ENCODE data around the gene MAP1LC3A. TPM values are rescaled to one million over a fixed set of nuclear protein-coding genes. Genes with fewer than 3 reads are reported as not detected.

MAP1LC3A gene
- total RNA-seq, 1 donor from 2014 or later: 45.8 TPM

DNA sequence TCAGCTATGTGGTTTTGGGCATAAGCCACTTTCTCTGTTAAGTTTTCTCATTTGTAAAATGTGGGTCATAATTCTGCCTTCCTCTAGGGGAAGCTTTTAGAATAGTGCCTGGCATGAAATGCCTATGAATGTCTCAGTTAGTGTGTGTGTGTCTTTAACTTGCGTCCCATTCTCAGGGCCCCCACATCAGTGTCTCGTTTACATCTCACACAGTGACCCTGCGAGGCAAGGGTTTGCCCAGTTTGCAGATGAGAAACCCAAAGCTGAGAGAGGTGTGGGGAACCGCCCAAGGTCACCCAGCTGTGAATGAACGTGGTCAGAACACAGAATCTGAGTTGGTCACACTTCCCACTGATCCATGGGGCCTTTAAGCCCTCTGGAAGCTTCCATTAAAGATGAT lies 28.2 kb upstream of the MAP1LC3A start:
- no peak for DNase-seq

DNA sequence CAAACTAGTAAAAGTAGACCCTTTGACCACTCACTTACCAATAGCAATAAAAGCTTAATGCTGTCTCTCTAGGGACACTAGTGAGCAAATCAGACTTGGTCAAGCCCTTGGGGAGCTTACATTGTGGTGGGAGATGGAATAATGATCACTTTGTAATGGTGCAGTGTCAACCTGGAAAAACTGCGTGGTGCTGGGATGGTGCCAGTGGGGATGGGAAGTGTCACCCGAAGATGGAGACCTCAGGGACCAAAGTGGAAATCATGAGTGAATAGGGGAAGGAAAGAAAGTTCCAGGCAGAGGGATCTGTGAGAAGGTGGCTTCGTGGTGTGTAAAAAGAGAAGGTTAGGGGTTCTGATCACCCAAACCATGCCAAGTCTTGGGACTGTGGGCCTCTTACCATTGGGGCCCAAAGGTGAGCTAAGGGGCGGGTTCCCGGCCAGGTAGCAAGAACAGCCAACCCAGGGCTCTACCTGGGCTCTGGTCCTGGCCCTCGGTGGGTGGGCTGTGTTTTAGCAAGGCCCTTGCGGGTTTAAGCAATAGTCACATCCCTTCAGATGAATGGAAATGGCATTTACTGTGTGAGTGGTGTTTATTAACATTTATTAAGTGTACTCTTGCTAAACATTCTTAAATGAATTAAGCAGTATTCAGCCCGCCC lies 26.8 kb upstream of the MAP1LC3A start:
- DNase-seq: no peak

- DNase-seq: no peak
Measured at GRCh38 chr20:34532320-34532719, 26.2 kb upstream of the MAP1LC3A start.

DNA sequence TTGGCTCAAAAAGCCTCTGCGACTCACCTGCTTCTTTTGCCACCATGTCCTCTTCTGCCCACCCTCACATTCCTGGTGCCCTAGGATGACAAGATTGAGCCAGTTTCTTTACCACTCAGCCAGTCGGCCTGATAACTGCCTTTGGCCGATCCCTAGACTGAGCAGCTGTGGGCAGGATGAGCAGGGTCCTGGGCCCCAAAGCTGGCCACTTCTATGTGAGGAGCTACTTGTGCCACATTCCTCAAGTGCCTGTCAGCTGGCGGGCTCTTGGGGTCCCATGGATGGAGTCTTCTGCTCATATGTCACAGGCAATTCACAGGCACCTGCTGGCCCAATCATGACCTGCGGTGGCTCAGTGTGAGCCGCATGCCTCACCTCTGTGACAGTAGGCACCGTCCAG lies 25.8 kb upstream of the MAP1LC3A start:
- no peak for DNase-seq

- DNase-seq: no peak
Measured at GRCh38 chr20:34534391-34535165, 23.9 kb upstream of the MAP1LC3A start.

- DNase-seq: no peak
Measured at GRCh38 chr20:34535301-34535840, 23.1 kb upstream of the MAP1LC3A start.

DNA sequence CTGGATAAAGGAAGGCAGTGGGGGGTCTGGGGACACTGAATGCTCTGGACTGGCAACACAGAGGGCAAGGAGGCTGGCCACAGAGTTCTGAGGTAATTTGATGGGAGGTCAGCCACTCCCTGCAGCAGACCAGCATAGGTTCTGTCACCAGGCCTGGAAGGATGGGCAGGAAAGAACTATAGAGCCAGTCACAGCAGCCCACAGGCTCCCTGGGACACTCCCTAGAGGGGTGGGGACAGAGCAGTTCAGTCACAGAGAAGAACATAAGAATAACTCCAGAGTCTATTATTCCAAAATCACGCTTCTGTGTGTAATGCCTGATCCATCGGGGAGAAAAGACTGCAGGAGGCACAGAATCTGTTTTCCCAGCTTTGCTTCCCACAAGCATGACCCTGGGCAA lies 22.7 kb upstream of the MAP1LC3A start:
- no peak for DNase-seq

DNA sequence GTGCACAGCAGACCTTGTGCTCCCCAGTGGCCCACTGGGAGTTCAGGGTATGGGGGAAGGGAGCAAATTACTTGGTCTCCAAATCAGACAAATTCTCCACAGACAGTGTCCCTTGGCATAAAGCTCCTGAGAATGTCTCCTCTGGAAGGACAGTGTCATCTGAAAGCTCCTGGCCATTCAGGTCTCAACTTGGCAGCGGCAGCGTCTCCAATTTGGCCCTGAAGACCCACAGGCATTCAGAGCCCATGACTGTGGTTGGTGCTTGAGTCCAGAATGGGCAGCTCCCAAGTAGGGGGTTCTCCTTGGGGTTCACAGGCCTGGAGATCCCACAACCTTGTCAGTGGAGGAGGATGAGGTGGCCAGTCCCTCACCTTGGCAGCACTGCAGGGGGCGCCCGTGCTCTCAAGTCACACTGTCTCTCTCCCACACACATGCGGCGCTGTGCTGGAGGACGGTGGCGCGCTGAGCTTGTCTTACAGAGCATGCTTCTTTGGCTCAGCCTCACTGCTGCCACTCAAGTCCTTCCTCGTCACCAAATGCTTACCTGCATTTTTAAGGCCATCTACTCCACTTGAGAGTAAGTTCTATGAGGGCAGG lies 21.6 kb upstream of the MAP1LC3A start:
- DNase-seq: peak; percentile 75

GRCh38 chr20:34537651-34538050 lies 20.9 kb upstream of the MAP1LC3A start:
- DNase-seq: no peak

DNA sequence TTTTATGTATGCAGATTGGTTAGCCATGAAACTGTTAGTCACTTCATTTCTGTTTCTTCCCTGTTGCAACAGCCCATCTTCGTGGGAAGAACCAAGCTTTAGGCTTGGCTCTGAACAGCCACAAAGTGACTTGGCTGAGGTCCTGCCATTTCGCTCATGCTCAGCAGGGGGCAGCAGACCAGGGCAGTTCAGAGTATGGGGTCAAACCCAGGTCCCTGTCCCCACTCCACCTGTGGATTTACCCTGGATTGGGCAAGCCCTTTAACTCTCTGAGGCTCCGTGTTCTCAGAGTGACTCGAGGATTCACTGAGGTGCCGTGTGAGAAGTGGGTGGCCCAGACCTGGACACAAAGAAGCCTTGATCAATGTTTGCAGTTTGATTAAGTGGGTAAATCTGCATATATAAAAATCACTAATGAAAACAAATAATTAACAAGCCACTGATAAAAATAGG lies 19.8 kb upstream of the MAP1LC3A start:
- DNase-seq: peak; percentile 71

GRCh38 chr20:34539756-34540155 lies 18.8 kb upstream of the MAP1LC3A start:
- no peak for DNase-seq

- no peak for DNase-seq
Measured at GRCh38 chr20:34540596-34541263, 17.8 kb upstream of the MAP1LC3A start.

DNA sequence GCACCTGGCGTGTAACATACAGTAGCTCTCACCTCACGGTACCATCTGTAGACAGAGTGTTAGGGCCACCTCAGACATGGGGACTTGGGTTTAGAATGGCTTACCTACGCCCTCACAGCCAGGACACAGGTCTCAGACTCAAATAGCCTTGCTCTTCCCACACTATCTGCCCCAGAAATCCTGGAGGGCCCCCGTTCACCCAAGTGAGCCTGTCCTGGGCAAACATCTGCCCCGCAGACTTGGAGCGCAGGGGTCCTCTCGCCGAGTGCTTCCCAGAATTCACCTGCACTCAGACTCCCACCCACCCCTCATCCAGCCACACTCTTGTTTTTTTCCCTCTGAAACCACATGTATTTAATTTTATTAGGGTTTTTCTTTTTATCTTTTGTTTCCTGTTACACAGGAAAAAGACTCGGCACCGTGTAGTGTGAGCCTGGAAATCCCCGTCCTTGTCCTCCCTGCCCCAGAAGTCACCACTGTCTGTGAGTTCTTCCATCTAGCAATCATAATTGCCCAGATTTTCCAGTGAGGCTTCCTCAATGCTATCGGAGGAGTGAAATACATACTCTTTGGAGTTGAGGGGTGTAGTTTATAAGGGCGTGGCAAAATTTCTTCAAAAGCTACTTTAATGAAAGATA lies 17.1 kb upstream of the MAP1LC3A start:
- DNase-seq: peak; percentile 30

- DNase-seq: no peak
Measured at GRCh38 chr20:34541917-34542316, 16.6 kb upstream of the MAP1LC3A start.

- DNase-seq: no peak
Measured at GRCh38 chr20:34542439-34542838, 16.1 kb upstream of the MAP1LC3A start.

- no peak for DNase-seq
Measured at GRCh38 chr20:34543463-34544056, 15.0 kb upstream of the MAP1LC3A start.

DNA sequence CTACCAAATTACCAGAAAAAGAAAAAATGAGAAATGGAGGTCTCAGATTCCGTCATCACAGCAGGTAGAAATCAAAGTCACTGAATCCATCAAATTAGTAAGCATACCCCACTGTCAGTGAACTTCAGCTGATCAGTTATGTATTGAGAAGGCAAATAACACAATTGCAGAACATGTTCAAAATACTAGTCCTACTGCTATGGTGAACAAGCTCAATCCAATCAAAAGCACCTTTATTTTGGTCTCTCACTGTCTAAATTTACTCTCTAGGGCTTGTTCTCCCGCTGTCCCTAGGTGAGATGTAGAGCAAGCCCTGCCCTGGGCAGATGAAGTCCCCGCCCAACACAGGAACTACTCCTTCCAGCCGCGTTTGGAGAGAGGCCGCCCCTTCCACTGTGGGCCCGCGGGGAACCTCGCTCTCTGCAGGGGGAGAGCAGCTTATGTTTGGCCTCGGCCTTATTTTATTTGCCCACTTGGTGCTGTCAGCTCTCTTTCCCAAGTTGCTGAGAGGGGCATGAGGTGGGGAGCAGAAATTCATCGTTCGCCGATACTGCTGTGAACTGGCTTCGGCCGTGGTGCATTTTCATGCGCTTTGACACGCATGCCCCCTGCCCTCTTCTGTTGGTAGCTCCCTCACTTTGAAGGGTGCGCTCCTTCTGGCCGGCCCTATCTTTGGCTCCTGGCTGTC lies 14.3 kb upstream of the MAP1LC3A start:
- DNase-seq: no peak

GRCh38 chr20:34546751-34547181 lies 11.8 kb upstream of the MAP1LC3A start:
- DNase-seq: no peak

DNA sequence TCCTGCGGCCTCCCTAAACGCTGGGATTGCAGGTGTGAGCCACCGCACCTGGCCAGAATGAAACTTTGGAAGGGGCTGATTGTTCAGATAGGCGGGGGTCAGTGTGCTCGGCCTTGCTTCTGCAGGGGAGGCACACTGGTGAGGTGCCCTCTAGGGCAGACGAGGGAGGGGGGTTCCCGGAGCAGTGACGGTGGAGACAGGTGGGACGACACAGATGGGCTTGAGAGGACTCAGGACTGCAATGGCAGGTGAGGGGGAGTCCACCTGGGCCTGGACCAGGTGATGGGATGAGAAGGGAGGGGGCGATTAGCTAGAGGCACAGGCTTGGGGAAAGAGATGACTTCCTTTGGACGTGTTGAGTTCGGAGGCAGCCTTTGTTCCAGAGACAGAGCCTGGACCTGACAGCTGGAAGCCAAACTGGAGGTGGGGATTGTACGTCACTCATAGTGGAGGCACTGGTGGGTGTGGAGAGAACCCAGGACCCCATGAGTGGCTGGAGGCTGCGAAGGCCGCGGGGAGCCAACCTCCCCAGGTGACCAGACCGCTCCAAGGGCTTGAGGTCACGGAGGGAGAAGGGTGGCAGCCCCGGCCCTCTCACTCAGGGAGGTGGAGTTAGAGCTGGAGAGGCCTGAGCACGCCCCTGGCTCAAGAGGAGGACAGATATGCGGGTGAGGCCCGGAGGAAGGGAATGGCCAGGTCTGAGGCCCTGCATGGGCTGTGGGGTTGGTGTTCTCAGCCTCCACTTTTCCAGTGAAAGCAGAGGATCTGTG lies 10.5 kb upstream of the MAP1LC3A start:
- no peak for DNase-seq

GRCh38 chr20:34549291-34549928 lies 9.1 kb upstream of the MAP1LC3A start:
- peak; percentile 34 for DNase-seq

Measured in dermis blood vessel endothelial cell (primary cell).